NCI-H2171 treated with DMSO at 0.1 percent for 48 hours (cell line): ENCODE data around the gene AQP12B.

ENCODE experiments used
- DNase-seq: peaks from one replicate; lab custom pipeline; 2025; lab: John Stamatoyannopoulos, UW

The AQP12B gene

DNA sequence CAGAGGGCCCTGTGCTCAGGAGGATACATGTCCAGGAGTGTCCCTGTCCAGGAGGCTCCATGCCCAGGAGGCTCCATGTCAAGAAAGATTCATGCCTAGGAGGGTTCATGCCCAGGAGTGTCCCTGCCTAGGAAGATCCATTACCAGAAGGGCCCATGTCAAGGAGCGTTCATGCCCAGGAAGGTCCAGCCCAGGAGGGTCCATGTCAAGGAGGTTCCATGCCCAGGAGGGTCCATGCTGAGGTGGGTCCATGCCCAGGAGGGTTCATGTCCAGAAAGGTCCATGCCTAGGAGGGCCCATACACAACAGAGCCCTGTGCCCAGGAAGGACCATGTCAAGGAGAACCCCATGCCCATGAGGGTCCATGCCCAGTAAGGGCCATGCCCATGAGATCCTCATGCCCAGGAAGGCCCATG, 50.4 kb downstream of the AQP12B start:
- DNase-seq = no peak

GRCh38 chr2:240631548-240632305, 51.0 kb downstream of the AQP12B start:
- DNase-seq = no peak

DNA sequence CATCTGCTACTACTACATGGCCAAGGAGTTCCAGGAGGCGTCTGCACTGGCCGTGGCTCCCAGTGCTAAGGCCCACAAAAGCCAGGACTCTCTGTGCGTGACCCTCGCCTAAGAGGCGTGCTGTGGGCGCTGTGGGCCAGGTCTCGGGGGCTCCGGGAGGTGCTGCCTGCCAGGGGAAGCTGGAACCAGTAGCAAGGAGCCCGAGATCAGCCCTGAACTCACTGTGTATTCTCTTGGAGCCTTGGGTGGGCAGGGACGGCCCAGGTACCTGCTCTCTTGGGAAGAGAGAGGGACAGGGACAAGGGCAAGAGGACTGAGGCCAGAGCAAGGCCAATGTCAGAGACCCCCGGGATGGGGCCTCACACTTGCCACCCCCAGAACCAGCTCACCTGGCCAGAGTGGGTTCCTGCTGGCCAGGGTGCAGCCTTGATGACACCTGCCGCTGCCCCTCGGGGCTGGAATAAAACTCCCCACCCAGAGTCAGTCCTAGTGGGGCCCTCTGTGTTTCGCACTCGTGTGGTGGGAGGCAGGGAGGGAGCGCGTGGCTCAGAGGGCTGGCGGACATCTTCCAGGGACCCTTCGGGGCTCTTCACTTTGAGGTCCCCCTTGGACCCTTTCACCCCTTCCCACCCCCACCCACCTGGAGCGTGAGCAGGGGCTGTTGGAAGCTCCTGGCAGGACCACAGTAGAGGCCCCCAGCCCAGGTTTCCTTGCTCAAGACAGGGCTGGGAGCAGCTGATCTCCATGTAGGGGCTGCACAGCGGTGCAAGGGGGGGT, 51.7 kb downstream of the AQP12B start:
- no peak for DNase-seq

- DNase-seq = no peak
Measured at GRCh38 chr2:240629968-240630770, 52.5 kb downstream of the AQP12B start.

GRCh38 chr2:240629619-240629967, 53.1 kb downstream of the AQP12B start:
- DNase-seq = no peak

- no peak for DNase-seq
Measured at GRCh38 chr2:240628808-240629618, 53.7 kb downstream of the AQP12B start.

GRCh38 chr2:240628507-240628807, 54.2 kb downstream of the AQP12B start:
- DNase-seq = no peak

DNA sequence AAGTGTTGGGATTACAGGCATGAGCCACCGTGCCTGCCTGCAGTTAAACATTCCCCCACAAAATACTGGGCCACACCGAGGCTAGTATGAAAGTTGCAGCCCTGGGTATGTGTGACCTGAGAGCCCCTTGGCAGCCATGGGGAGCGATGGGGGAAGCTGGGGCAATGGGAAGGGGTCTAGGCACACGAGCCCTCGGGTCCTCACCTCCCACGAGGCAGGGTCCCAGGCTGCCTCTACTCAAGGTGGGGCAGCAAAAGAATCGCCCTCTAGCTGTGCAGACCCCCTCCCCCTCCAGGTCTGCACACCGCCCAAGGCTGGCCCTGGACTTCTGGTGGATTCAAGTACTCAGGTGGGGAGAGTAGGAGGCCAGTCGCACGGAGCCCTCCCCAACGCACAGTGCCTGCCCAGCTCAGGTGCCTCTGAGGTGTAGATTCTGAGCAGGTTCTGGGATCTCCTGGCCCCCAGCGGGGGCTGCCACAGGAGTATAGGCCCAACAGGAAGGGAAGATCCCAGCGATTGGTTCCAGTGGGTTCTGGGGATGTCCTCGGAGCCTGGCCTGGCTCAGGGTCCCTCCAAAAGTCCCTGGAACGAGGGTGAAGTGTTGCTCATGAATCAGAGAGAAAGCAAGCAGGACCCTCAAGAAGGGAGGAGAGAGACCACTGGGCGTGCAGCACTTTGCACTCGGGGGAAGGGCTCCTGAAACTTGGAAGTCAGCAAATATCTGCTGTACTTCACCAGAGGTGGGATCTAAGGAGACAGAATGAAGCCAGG, 54.8 kb downstream of the AQP12B start:
- no peak for DNase-seq

GRCh38 chr2:240626531-240627300, 56.0 kb downstream of the AQP12B start:
- no peak for DNase-seq
